ENCODE data around the gene COLEC11.
"Not testable (repeated sequence)": the region's sequence is repeated elsewhere in the genome, so short reads cannot be mapped to it uniquely, and the experiment has no call there.

The COLEC11 gene

DNA sequence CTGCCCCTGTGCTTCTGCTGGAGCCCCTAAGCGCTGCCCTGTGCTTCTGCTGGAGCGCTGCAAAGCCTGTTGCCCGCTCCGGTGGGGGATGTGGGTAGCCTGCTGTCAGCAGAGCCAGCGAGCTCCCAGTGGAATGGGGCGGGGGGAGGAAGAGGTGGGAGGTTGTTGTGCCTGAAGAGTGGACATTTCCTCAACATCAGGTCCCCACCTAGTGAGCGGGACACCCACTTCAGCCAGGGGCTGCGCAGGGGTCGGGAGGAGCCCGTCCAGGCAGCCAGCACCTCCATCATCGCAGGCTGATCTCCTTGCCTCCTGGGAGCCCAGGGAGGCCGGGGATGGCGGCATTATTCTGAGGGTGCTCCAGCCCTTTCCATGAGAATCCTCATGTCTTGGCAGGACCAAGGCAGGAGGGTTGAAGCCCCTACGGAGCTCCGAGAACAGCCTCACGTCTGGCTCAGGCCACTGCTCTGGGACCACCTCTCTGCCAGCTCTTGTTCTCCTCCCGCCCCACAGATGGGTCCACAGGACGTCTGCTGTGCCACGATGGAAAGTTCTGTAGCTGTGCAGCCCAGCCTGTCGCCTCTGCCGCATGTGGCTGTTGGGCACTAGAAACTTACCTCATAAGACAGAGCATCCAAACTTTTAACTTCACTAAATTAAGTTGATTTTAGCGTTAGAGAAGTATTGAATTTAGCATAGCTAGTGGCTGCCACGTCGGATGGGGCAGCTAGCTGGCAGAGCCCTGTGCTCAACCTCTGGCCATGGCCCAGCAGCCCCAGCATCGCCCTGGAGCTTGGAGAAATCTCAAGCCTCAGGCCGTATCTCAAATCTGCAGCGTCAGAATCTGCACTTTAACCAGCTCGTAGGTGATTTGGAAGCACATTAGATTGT, 61.2 kb downstream of the COLEC11 start:
- no peak for DNase-seq

DNA sequence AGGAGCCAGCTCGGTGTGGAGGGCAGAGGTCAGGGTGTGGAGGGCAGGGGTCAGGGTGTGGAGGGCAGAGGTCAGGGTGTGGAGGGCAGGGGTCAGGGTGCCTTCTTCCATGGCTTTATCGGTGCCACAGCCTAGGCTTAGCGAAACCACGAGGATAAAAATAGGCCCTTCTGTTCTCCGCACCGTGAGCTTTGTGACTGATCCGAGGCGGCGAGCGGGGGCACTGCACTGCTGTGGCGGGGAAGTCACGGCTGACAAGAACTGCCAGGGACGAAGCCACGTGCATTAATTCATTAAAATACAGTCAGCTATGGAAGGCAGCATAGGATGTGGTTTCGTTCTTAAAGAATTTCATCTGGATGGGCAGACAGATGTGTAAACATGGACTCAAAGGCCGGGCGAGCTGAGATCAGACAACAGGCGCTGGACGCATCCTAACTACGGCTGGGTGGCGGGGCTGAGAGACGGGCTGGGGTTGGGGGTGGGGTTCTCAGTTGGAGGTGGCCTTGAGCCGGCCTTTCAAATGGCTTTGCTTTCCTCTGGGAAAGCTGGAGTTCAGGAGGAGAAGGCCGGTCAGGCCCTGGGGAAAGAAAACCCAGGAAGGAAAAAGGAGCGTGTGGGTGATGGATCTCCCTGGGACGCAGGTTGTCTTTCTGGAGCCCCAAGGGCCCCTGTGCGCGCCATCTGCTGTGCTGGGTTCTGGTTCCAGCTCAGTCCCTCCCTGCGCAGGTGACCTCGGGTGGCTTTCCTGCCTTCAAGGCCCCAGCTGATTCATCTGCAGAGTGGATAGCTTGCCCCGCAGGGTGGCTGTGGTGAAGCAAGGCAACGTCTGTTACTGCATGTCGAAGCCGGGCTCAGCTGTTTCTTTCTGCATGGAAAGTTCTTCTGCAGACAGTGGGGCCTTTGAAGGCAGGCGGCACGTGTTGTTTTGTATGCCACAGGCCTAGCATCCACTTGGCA, 62.1 kb downstream of the COLEC11 start:
- DNase-seq = no peak

DNA sequence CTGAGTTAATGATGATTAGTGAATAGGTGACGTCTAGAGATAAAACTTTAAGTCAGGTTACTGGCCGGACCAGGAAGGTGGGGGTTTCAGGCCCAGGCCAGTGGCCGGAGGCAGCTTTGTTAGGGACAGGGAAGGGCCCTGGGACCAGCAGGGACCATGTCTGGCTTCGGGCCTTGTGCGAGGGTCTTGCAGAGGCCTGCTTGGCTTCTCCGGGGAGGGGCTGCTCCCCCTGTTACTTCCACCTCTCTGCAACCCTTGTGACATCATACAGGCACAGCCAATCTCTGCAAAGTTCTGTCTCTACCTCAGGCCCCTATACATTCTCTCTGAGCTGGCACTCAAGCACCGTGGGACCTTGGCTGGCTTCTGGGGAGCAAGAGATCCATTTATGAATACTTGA, 63.0 kb downstream of the COLEC11 start, which contains the start of gene ALLC:
Gene ALLC, plus strand, starts transcription at position 320 of the 400 bp plus-strand sequence. CDS start 12,958 bp downstream, outside the sequence.
- DNase-seq = no peak

DNA sequence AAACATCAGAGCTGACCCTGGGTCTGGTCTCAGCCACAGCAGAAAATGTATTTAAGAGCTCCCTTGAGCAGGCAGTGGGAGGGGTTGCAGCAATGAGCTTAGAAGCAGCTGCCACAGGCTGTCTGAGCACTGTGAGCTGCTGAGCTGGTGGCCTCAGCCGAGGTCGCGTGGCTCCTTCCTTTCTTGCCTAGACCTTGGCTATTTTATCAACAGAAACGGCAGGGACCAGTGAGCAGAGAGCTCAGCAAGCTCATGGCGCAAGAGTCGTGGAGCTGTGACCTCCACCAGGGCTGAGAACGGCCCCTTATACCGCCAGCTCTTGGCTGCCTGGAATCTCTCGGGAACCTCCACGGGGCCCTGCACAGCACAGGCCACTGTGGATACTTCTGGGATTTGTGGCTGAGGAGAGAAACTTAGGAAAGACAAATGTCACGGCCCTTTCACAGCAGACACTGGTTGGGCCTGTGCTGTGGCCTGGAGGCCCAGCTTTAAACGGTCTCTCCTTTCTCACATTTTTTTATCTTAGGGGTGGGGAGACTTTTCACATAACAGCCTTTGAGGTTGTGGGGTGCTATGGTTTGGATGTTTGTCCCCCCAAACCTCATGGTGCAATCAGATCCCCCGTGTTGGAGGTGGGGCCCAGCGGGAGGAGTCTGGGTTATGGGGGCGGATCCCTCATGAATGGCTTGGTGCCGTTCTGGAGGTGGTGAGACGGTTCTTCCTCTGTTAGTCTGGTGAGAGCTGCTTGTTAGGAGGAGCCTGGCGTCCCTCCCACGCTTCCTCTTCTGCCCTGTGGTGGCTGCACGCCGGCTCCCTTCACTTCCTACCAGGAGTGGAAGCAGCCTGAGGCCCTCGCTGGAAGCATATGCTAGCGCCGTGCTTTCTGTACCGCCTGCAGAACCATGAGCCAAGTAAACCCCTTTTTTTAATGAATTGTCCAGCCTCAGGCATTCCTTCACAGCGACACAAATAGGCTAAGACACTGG, 64.8 kb downstream of the COLEC11 start:
- no peak for DNase-seq

DNA sequence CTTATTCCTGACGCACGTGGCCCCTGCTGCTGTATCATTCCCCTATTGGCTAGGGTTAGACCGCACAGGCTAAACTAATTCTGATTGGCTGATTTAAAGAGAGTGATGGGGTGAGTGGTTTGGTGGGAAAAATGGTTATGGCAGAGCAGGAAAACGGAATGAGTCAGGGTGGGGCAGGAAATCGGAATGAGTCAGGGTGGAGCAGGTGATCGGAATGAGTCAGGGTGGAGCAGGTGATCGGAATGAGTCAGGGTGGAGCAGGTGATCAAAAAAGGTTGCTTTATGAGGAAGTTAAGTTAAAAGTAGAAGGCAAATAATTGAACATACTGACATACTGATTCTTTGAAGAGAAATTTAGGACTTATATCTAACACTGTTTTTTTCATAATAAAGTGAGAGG, 65.7 kb downstream of the COLEC11 start:
- DNase-seq = not testable (repeated sequence)

DNA sequence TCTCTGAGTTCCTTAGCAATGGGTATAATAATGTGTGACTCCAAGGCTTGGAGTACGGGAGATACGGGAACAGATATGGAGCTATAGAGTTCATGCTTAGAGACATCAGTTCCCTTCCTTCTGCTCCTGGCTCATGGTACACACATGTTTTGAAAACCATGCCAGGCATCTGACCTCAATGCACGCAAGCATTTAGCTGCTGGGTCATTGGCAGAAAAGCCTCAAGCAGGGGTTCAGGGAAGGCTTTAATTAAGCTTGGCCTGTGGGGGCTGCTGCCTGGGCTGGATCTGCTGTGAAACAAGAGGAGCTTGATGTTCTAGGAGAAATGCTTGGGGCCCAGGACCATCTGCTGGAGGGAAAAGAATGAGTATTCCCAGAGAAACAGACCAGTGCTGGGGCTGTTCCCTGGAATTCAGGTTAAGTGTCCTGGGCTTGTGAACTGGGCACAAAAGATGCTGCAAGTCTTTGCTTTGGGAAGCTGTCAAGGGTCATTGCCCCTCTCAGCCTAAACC, 66.3 kb downstream of the COLEC11 start:
- DNase-seq = no peak

DNA sequence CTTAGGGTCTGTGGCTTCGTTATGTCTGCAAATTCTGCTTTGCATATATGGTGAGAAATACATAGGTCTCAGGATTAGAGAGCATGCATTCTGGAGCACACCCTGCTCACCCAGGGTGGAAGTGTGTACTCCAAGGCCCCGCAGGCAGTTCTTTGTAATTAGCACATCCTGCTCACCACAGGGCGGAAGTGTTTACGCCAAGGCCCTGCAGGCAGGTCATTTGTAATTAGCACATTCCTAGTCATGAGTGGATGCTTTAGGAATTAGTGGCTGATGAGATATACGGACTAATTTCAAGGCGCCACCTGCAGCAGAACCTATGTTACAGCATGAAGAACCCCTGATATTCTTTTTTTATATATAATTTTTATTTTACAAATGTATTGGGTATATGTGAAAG, 67.3 kb downstream of the COLEC11 start:
- DNase-seq = no peak

DNA sequence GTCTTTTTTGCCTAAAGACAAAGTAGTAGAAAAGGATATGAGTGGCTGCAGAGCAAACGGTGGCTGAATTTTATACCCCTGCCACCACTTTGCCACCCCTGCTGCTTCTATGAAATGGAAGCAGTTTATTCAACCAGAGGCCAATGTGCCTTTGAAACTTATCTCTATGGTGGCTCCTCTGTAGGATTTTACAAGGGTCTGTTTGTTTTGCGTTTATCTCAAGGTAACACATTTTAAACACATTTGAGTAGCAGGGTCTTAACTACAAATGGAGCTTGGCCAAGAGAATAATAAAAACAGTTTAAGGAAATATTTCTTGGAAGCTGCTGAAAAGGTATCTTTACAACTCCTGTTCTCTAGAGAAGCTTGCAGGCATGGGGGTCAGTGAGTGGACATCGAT, 69.2 kb downstream of the COLEC11 start:
- DNase-seq = no peak

DNA sequence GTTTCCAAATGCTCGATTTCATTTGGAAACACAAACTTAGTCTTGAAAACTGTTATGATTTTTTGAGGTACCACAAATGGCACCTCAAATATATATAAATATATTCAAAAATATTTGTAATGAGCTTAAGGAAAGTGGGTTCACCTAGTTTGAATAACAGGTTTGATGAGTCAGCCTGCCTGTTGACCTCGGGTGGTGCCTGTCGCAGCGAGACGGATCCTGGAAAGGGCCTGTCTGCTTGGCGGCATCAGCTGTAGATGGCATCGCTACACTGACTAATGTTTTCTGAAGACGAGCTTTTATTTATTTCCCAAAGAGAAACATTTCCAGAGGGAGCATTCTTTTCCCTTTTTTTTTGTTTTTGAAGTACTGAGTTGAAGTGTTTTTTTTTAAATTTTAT, 70.0 kb downstream of the COLEC11 start:
- DNase-seq = no peak

DNA sequence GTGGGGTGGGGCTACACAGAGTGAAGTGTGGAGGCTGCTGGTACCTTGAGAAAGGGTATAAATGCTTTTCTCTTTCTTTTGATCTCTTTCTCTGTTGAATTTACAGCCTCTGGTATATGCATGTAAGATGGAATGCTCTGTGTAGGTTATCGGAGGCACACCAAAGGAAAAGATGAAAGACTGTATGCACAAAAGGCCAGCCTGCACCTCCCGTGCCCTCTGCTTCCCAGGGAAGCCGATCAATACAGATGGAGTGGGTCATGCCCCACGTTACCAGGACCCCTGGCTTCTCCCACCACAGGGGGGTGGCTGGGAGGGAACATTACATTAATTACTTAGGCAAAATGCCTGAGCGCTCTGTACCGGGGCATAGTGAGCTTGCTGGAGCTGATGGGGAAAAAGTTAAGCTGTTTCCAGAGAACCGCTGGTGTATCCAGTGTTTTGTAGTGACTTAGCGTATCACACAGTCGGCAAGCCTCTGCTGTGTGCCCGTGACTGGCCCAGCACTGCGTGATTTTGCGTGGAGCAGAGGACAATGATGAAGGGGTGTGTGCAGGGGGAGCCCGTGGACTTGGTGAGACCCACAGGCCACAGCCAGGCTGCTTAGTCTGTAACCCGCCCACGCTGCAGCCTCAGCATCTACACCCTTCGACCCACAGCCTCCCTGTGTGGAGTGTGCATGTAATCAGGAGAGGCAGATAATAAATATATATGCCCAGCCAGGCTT, 71.1 kb downstream of the COLEC11 start:
- DNase-seq = no peak

DNA sequence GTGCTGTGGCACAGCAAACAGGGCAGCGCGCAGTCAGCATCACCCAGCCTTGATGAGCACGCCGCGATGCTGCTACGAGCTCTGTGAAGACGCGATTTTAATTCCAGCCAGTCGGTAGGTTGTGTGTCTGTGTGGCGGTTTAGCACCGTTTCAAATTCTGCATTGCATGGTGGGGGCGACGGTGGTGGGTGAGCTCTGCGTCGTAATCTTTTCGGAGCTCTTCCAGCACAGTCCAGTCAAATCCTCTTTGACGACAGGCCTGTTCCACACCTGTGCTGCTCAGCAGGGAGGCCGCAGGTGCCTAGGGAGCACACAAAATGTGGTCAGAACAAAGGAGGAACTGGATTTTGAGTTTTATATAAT, 71.7 kb downstream of the COLEC11 start:
- no peak for DNase-seq

DNA sequence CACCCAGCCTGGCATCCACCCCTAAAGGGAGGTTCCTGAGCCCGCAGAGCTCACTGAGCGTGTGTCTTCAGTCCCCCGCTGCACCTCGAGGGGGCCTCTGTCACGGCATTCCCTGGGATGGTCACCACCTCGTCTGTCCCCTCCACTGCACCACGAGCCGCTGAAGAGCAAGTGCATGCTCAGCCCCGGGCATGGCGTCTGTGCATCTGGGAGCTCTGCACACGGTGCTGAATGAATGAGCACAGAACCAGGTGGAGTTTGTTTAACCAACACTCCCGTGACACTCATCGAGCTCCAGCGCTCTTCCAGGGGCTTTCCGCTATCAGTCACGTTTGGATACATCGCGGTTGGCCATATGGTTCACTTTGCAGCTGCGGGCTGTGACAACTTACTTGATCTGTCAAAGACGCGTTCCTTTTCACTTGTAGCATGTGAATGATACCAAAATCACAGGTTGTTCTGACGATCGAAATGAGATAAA, 72.3 kb downstream of the COLEC11 start:
- no peak for DNase-seq

DNA sequence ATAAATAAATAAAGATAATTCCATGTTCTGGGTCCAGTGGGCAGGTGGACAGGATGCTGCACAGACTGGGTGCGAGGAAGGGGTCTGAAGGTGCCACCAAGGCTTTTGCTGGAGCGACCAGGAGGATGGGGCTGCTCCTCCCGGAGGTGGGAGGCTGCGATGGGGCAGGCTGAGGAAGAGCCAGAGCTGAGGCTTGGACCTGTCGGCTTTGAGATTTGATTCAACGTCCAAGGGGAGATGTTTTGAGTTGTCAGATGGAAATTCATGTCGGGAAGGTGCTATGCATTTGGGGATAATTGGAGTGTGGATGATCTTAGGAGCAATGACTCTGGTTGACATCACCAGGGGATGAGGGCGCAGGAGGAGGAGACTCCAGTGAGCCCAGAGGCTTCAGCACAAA, 74.7 kb downstream of the COLEC11 start:
- no peak for DNase-seq

DNA sequence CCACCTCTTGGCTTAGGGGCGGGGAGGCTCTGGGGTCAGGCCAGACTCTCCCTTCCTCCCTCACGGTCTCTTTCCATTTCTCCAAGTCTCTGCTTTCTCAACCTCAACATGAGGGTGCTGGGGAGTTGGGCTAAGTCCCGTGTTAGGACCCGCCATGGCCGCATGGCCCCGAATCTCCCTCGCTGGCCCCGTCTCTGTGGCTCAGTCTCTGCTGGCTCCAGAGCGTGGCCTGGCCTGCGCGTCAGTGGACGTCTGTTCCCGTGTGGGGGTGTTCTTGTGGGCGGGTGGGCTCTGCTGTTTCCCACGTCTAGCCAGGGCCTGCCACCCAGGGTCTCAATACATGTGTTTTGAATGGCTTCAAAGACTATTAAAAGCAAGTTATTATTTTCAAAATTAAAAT, 75.5 kb downstream of the COLEC11 start:
- no peak for DNase-seq

DNA sequence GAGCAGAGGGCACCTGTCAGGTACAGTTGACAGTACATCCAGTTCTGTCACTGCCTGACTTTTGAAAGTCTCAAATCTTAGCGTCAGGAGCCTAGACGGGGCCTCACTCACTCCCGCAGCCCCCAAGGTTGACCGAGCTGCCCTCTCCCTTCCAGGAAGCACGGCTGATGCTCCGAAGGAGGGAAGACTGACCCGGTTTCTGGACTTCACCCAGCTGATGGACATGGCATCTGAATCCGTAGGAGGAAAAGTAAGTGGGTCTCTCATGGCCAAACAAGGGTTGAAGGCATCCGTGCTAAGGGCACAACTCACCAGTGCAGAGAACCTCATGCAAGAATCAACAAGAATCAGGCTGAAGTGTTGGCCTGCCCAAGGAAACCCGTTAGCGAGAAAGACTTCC, 76.0 kb downstream of the COLEC11 start:
- DNase-seq = no peak

DNA sequence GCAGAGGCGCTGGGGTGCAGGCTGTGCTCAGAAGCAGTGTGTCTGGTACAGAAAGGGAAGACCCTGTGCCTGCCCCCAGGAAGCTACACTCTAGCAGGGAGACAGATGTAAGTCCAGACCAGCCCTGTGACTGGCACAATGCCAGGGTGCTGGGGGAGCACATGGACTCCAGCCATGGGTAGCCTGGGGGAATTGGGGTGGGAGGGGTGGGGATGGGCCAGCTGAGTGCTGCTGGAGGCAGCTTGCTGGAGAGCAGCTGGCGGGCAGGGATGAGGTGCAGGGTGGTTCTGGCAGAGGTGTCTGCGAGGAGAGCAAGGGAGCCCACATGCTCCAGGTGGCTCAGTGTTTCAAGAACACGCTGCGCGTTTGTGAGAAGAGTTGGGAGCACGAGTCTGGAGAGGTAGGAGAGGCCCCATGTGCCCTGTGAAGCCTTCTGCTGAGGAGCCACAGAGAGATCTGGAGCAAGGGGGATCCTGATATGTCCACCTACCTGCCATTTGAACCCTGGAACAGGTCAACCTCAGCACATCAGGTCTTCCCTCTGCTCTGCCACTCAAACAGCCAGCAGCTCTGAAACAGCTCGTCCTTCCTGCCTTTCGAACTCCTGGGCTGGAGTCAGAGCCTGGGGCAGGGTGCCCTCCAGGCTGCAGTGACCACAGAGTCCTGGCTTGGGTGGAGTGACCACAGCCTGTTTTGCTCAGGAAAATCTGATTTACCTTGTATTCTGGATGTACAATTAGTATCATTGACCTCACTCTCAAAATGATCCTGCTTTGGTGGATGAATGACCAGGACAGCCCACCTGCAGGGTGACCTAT, 78.2 kb downstream of the COLEC11 start:
- DNase-seq = no peak

DNA sequence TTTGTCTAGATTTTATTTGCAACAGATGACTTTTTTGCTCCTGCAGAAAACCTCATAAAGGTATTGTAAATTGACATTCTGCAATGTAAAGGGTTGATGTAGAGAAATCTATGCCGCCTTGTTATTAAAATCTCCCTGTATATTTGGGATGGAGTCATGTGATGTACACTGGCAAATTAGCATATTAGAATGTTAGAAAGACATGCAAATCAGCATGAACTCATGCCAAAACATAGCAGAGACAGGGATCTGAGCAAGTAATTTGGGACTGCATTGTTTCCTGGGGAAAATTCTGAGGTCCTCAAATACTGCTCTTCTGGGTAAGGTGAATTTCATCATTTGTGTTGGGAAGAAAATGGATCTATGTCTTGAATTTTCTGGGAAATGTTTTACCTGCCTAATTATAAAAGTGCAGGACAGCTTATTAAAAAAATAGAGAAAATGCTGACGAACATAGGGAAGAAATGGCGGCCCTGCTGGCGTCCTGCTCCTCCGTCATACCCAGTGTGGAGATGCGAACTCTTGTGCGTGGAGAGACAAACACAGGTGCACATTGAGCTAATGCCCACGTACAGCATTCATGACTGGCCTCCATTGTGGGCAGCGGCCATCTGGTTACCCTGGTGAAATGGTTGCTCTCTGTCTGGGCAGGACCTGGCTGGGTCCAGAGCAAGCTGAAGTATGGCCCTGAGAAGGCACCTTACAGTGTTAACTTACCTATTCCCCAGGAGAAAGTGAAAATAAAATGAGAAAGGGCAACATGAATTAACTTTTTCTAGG, 79.3 kb downstream of the COLEC11 start:
- DNase-seq = no peak

DNA sequence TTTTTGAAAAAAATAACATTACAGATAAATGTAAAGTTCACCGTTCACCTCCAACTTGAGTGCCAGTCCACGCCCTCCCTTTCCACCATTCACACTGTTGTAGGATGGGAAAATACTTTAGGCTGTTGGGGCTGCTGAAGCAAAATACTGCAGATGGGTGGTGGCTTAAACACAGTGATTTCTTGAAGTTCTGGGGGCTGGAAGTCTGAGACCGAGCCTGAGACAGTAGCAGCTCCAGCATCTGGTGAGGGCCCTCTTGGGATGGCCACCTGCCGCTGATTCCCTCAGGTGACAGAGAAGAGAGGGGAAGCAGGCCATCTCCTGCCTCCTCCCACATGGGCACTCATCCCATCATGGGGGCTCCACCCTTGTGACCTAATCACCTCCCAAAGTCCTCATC, 80.8 kb downstream of the COLEC11 start:
- DNase-seq = no peak

DNA sequence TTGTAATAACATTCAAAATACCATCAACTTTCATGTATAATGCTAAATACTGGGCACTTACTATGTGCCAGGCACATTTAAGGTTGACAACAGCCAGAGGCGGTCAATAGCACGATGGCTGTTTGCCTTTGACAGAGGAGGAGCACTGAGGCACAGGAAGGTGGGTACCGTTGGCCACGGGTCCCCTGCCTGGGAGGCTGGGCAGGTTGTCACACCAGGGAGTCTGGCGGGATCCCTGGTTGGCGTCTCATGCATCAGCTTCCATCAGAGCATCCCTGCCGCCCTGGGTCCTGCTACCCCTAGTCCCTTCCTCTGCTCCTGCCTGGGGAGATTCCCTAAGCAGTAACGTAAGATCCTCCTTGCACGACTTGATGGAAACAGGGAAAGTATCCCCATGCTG, 82.5 kb downstream of the COLEC11 start:
- no peak for DNase-seq

DNA sequence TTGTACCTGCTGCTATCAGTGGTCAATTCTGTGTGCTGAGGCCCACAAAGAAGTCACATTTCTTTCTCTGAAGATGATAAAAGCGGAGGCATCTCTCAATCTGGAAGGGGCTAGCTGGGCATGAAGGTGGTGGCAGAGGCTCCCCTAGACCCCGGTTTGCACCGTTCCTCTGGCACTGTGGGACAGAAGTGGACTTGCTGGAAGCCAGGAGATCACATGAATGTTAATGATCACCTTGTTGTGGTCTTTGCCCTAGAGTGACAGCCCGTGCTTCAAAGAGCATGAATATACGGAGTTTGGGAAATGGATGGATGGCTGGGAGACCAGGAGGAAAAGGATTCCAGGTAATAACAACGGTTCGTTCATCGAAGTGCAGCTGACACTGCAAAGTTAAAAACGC, 83.3 kb downstream of the COLEC11 start:
- no peak for DNase-seq
